AG09309 (cell line): ENCODE data around the gene GATAD2A.

Source experiments
- DNase-seq: peaks from one replicate; pipeline ENCODE4 v3.0.0-alpha.2; 2010; ENCODE audit warnings: low read depth
- H3K4me3 ChIP-seq: 2 replicates; pipeline ENCODE4 v1.5.1; 2011; ENCODE audit warnings: mild to moderate bottlenecking, low read depth, low read length, moderate library complexity; ENCODE audit not compliant: control insufficient read depth
- CTCF ChIP-seq: IDR thresholded peaks from 2 replicates; pipeline ENCODE4 v1.5.1; 2011; ENCODE audit warnings: mild to moderate bottlenecking, low read depth, low read length, inconsistent platforms; ENCODE audit not compliant: insufficient read depth, control insufficient read depth; ENCODE audit errors: missing control alignments

Gene GATAD2A

GRCh38 chr19:19526581-19527370 lies 121.3 kb downstream of the GATAD2A start:
- DNase-seq = no peak
- no peak overlapping the region for H3K4me3 ChIP-seq
- TF ChIP-seq CTCF = no peak

- no peak for TF ChIP-seq CTCF
- H3K4me3 ChIP-seq = no peak overlapping the region
- no peak for DNase-seq
These were observed 121.8 kb downstream of the GATAD2A start for GRCh38 chr19:19527371-19527656.

DNA sequence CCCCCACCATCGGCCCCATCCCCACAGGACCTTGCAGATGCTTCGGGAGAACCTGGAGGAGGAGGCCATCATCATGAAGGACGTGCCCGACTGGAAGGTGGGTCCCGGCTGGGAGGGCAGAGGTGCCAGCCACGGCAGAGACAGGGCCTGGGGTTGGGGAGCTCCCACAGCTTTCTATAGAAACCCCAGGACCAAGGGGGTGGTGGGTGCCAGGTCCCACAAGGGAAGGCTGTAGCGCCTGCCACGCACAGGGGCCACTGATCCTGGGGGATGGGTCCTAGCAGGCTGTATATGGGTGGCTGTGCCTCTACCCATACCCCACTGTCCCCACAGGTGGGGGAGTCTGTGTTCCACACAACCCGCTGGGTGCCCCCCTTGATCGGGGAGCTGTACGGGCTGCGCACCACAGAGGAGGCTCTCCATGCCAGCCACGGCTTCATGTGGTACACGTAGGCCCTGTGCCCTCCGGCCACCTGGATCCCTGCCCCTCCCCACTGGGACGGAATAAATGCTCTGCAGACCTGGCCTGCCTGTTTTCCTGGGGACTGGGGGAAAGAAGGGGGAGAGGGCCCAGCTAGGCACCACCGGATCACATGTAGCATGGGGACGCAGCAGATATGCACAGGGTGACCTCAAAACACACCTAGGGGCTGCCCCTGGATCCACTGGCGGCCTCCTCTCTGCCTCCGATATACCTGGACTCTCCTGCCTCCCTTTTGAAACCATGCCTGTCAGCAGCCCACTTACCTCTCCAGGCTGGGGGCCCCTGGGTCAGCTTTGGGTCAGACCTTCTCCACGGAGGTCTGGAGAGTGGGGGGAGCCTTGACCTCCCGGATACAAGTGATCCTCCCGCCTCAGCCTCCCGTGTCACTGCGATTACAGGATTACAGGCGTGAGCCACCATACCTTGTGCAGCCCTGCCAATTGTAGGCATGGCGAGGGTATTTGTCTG lies 122.5 kb downstream of the GATAD2A start:
- no peak for DNase-seq
- no peak for TF ChIP-seq CTCF
- no peak overlapping the region for H3K4me3 ChIP-seq

GRCh38 chr19:19528721-19529490 lies 123.4 kb downstream of the GATAD2A start, which contains the start of gene YJEFN3:
Gene YJEFN3 (plus strand): TSS chr19:19528911. CDS start chr19:19528933, 22 bp downstream.
- H3K4me3 ChIP-seq = no peak within 1 kb of the TSS
- TF ChIP-seq CTCF = no peak
- no peak for DNase-seq

- TF ChIP-seq CTCF = no peak
- no peak for DNase-seq
- no peak overlapping the region for H3K4me3 ChIP-seq
These were observed 124.4 kb downstream of the GATAD2A start for GRCh38 chr19:19529783-19530422.

GRCh38 chr19:19530423-19530804 lies 124.9 kb downstream of the GATAD2A start:
- no peak for TF ChIP-seq CTCF
- no peak overlapping the region for H3K4me3 ChIP-seq
- no peak for DNase-seq
